Colon (tissue), 2 donors: ENCODE results near the gene DPF1.

Source experiments
- FAIRE-seq: peaks from 2 replicates; lab custom pipeline; 2012; peaks lifted over from hg19 to GRCh38; lab: Jason Lieb, UNC
- donor health status: control.
- donor health status: control.

DPF1 gene

GRCh38 chr19:38163419-38164290 lies 60.4 kb downstream of the DPF1 start:
- no peak for FAIRE-seq

- FAIRE-seq, result no peak
These were observed 61.4 kb downstream of the DPF1 start for GRCh38 chr19:38162632-38163031.

GRCh38 chr19:38162094-38162493 lies 61.9 kb downstream of the DPF1 start:
- FAIRE-seq, result no peak
